Activated naive CD8-positive, alpha-beta T cell treated with anti-CD3 and anti-CD28 coated beads, Interleukin-2, amount 50 U/mL, for 16 hours (primary cell): ENCODE data around the gene IL17RA.
"Not testable (repeated sequence)": the region's sequence is repeated elsewhere in the genome, so short reads cannot be mapped to it uniquely, and the experiment has no call there.

Source experiments
- DNase-seq: peaks from one replicate; pipeline ENCODE4 v3.0.0-alpha.2; 2020; ENCODE audit warnings: low read depth, low spot score

The IL17RA gene, protein sequence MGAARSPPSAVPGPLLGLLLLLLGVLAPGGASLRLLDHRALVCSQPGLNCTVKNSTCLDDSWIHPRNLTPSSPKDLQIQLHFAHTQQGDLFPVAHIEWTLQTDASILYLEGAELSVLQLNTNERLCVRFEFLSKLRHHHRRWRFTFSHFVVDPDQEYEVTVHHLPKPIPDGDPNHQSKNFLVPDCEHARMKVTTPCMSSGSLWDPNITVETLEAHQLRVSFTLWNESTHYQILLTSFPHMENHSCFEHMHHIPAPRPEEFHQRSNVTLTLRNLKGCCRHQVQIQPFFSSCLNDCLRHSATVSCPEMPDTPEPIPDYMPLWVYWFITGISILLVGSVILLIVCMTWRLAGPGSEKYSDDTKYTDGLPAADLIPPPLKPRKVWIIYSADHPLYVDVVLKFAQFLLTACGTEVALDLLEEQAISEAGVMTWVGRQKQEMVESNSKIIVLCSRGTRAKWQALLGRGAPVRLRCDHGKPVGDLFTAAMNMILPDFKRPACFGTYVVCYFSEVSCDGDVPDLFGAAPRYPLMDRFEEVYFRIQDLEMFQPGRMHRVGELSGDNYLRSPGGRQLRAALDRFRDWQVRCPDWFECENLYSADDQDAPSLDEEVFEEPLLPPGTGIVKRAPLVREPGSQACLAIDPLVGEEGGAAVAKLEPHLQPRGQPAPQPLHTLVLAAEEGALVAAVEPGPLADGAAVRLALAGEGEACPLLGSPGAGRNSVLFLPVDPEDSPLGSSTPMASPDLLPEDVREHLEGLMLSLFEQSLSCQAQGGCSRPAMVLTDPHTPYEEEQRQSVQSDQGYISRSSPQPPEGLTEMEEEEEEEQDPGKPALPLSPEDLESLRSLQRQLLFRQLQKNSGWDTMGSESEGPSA

DNA sequence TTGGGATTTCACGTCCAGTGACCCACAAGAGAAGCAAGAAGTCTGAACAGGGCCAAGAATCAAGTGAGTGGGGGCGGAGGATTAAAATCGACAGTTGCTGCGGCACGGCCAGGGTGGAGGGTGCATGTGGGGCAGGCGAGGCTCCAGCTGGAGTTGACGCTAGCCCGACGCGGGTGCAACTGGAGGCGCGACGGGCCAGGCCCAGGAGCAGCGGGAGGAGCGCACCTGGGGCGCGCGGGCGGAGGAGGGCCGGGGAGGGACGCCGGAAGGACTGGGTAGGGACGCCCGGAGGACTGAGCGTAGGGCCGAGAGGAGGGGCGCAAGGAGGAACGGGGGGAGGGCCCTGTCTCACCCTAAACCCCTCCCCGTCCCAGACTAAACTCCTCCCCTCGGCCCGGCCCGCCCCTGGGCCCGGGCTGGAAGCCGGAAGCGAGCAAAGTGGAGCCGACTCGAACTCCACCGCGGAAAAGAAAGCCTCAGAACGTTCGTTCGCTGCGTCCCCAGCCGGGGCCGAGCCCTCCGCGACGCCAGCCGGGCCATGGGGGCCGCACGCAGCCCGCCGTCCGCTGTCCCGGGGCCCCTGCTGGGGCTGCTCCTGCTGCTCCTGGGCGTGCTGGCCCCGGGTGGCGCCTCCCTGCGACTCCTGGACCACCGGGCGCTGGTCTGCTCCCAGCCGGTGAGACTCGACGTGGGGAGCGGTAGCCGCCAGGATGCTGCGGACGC lies at the start of gene IL17RA:
Gene IL17RA, plus strand, starts transcription at position 447 of the 723 bp plus-strand sequence. Its CDS starts 92 bp downstream, at position 539.
- peak; percentile 87 for DNase-seq

DNA sequence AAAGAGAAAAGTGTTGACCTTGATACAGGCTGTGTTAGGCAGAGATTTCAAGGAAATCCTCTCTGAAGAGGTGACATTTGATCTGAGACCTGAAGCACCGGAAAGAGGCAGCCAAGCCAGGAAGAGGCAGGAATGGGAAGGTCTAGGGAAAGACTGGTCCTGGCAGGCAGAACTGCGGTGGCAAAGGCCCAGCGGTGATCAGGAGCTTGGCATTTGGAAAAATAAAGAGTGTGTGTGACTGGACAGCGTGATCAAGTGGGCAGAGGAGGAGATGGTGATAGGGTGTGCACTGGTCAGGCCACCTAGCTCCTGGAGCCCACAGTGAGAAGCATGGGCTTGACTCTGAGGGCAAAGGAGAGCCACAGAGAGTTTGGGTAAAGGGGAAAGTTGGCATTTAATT lies 49.6 kb upstream of the IL17RA start:
- DNase-seq = no peak

DNA sequence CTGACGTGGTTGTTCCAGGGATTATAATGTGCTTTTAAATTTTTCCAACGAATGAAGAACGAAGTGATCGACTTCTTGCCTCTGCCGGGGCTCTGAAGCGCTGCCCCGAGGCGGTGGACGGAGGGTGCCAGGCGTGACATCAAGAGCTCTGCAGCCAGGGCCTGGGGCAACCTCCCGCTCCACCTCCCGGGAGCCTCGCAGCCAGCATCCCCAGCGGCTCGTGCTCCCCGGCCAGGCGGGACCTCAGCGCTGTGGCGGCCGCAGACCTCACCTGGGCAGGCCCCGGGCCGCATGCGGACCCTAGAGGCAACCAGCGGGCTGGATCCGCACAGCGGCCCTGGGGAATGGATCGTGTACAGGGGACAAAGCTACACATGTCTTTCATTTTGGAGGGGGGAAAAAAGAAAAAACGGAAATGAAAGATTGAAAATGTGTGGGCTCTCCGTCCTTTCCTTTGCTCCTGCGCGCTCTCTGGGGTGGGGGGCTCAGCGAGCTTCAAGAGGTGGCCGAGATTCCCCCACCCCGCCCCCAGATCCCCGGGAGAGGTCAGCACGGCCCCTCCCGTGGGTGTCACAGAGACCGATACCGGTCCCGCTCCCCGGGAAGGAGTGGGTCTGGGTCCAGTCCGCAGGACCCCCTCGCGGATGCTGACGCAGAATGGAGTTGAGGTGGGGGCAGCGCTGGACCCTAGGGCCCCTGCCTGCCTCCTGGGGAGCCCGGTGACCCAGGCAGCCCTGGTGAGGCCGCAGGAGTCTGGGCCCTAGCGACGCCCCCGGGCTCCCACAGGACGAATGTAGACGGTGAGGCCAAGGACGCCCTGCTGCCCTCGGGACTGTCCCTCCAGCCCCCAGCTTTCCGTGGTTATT lies 48.6 kb upstream of the IL17RA start:
- not testable (repeated sequence) for DNase-seq

DNA sequence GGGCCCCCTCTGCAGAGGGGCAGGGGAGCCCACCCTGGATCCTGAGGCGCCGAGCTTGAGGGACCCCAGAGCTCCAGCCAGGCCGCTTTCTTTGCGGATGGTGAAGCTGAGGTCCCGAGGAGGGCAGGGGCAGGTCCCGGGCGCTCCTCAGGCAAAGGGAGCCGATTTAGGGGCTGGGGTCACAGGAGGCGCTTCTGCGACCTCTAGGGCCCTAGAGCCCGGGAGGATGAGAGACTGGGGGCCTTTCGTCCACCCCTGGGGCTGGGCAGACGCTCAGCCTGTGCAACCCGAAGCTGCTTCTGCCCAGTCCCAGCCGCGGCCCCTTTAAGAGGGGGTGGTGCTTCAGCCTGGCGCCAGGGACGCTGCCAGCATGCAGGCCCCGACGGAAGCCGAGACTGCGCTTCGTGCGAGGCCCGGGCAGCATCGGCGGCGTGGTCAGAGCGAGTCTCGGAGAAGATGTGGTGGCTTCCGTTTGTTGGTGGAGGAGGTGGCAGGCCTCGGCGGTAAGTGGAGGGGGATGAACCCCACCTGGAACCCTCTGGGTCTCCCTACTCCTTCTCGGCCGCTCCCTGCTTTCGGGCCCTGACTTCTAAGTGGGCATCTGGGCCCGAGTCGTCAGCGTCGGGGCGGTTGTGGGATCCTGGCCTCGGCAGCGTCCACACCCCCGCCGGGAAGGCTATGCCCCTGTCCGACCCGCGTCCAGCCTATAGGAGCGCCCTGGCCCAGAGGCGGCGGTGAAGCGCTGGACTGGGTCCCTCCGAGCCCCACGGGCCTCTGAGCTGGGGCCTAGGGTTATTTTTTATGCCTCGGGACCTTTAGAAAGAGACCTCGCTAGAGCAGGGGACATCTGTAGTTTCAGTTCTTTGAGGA lies 47.7 kb upstream of the IL17RA start:
- DNase-seq = not testable (repeated sequence)

DNA sequence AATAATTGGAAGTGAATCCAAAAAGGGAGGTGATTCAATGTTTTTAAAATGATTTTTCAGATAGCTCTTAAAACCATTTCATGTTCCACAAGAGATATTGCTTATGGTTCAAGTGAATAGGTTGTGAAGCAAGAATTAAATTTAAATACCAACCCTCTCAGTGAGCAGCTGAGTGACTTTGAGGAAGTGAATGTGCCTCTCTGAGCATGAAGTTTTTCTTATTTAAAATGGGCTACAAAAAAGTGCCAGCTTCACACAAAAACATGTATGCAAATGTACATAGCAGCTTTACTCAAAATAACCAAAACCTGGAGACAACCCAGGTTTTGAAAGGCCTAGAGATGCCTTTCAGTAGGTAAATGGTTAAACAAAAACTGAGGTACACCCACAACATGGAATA lies 41.3 kb upstream of the IL17RA start:
- no peak for DNase-seq

DNA sequence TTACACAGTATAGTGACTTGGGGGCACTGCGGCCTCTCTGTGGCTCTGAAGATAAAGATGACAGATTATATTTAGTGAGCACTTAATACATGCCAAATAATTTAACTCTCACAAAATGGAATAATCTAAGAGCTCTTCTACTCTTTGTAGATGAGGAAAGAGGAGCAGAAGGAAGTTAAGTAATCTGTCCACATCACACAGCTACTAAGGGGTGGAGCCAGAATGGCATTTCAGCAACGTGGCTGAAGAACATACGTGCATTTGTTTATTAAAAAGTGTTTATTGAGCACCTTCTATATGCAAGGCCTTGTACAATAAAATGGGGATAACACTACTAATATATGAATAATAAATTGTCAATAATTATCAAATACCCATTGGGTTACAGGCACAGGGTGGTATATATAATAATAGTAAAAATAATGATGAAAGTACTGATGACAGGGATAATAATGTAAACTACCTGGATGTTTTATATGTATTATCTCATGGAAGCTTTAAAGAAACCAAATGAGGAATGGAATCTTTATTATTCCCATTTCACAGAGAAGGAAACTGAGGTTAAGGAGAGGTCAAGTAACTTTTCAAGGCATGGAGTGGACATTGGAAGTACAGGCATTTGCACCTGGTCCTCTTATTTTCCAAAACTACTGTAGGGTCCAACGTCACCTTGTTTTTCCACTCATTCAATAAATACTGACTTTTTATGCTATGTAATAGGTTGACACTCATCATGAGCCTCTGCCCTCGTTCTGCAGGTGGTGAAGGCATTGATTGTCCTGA lies 38.0 kb upstream of the IL17RA start:
- DNase-seq = no peak

DNA sequence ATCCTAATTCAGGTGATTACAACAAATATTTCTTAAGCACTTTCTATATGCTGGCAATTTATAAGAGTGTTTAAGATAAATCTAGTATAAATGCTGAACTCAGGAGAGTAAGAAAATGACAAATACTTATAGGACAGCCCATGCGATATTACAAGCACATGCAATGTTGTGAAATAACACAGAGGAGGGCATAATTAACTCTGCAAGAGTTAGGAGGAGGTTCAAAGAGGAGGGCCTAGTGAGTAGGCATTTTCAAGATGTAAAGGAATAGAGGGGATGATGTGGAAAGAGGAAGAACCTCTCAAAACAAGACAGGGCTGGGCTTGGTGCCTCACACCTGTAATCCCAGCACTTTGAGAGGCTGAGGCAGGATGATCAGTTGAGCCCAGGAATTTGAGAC lies 37.1 kb upstream of the IL17RA start:
- DNase-seq = no peak

DNA sequence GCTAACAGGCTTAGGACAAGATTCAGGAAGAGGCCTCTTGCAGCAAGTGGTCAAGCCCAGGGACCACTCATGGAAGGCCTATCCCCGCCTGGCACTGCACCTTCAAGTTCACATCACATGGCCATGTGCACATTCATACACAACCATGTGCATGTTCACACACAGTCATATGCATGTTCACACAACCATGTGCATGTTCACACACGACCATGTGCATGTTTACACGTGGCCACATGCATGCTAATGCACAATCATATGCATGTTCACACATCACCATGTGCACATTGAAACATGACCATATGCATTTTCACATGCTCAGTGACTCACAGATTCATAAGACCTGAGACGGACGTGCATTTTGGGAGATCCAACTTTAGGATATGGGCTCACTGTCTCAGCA lies 28.7 kb upstream of the IL17RA start:
- DNase-seq = no peak

DNA sequence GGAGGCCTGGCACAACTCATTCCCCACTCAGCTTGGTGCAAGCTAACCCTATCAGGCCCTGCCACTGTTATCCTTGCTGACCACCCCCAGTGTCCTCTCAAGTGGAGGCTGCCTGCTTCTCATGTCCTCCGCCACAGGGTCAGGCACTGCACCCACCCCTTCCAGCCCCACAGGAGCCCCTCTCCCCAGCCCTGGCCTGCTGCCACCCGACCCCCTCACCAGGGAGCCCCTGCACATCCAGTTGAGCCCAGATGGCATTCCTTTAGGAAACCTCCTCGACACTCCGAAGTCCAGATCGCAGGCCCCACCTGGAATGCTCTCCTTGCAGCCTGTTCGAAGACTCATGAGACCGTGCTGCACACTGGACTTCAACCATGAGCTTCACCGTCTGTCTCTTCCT lies 28.0 kb upstream of the IL17RA start:
- no peak for DNase-seq

DNA sequence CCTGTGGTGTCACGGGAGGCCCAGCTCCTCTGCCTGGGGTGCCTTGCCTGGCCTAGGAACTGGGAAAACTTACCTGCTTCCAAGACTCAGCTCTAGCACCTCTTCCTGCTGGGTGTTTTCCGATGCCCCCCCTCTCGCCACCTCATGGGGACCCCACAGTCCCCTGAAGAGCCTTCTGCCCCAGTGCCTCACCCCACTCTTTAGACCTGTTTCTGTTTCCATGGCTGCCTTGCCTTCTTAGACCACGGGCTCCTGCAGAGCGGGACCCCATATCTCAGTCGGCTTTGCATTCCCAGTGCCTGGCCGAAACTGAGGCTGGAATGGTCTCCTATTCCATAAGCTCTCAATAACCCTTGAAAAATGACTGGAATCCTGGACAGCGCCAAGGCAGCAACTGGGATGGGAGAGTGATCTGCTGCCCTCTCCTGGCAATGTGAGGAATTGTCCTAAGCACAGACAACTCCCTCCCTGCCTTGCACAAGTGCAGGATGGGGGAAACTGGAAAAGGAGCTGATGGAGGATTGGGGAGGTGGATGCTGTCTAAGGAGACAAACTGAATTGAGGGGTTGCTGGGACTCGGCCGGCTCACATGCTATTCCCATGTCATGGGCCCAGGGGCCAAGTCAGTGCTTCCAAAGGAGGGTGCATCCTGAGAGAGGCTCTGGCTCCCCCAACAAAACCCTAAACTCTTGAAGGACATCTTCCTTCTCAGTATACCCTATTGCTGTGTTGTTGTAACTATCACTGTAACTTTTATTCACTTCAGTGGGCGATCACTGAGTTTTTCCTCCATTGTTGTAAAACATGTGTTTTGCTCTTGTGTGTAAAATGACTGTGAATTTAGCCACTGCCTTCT lies 26.6 kb upstream of the IL17RA start:
- no peak for DNase-seq

DNA sequence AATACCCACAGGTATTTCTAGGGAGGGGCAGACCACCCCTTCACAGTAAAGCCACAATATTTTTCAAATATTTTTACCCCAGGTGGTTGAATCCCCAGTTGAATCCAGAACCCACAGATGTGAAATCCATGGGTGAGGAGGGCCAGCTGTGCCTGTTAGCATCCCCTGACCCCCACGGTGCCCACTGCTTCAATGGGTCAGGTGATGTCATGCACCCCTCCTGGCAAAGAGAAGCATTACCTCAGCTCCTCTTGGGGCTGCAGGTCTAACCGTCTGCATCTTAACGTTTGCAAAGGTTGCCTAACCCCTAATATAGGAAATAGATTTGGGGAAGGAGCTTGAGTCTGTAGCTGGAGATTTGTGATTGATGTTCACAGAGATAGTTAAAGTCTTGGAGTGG lies 24.7 kb upstream of the IL17RA start:
- DNase-seq = no peak

DNA sequence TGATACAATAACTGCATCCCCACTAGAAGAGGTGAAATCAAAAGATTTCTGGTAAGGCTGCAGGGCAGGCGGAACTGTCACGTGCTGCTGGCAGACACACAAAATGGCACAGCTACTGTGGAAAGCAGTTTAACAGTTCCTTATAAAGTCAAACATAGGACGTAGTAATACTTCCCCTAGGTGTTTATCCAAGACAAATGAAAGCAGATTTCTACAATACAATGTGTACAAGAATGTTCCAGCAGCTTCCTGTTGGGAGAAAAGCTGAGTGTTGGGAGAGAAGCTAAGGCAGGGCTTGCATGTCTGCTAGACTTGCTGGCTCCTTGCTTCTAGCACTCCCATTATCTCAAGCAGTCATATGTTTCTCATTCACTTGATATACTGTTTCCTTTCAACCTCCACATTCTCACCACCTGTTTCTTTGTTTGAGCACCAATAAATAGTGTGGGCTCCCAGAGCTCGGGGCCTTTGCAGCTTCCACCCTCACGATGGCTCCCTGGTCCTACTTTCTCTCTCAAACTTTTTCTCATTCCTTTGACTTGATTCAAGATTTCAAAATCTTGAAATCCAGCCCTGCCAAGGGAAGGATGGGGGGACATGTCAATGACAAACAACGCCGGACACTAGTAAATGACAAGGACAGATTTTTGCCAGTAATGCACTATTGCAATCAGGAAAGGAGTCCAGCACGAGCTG lies 21.2 kb upstream of the IL17RA start:
- DNase-seq = no peak

DNA sequence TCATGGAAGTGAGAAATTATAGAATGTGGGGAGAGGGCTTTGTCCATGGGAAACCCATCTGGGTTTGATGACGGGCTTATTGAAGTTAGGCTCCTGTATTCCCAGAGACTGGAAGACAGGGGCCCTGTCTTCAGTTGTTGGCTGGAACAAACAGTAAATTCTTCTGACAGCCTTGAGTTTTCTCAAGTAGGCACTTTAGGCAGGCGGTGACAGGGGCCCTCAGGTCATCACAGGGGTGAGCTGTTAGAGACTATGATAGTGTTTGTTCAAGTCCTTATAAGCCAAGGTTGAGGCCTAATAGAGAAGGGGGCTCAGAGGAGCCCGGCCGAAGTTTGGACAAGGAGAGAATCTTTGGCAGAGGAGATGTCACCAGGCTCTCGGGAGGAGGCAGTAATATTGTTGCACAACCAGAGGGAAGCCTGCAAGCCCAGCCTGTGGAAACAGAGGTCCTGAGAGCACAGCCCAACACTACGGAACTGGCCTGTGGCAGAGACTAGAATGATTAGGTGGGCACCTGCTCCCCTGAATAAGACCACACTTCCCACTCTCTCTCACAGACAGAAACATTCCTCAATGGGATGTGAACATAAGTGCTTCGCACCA lies 20.2 kb upstream of the IL17RA start:
- DNase-seq = no peak

DNA sequence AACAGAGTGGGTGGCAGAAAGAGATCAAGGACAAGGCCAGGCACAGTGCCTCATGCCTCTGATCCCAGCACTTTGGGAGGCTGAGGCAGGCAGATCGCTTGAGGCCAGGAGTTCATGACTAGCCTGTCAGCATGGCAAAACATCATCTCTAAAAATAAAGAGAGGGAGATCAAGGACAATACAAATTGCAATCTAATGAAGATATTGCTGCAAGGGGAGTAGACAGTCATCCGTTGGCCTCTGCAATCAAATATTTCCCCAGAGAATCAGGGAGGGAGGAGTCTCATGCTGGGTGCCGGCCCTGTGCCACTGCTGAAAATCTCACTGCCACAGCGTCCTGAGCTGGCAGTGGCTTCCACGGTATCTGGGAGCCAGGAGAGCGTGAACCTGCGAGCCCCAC lies 19.4 kb upstream of the IL17RA start:
- DNase-seq = no peak

DNA sequence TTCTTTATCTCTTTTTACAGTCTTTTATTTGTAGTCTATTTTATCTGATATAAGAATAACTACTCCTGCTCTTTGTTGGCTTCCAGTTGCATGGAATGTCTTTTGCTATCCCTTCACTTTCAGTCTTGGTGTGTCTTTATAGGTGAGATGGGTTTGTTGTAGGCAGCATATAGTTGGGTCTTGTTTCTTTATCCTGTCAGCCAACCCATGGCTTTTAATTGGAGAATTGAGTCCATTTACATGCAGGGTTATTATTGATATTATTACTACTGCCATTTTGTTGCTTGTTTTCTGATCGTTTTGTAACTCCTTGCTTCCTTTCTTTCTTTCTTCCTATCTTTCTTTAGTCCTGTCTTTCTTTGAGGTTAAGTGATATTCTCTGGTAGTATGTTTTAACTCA lies 11.9 kb upstream of the IL17RA start:
- DNase-seq = no peak

DNA sequence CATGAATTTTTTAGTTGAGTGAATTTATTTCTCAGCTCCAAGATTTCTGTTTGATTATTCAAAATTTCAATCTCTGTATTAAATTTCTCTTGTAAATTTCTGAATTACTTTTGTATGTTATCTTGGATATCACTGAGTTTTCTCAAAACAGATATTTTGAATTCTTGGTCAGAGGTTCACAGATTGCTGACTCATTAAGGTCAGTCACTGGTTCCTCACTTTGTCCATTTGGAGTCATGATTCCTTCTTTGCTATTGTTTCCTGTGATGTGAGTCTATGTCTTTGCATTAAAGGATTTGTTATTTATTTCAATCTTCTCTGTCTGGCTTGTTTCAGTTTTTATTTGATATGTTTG lies 10.2 kb upstream of the IL17RA start:
- DNase-seq = no peak

DNA sequence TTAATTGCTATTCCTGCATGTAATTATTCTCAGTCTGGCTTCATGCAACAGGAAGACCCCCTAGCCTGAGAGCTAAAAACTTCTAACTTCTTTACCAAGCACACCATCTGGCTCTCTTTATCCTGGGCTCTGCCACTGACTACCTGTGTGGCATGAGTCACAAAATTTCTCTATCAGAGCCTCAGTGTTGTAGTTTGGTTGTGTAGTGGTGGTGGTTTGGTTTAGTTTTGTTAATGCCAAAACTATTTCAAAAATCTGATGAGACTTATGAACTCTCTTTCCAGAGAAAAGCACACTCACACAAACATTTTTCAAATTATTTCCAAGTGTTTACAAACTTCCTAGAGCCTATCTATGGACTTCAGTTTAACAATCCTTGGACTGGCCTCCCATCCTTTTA lies 7.5 kb upstream of the IL17RA start:
- no peak for DNase-seq

DNA sequence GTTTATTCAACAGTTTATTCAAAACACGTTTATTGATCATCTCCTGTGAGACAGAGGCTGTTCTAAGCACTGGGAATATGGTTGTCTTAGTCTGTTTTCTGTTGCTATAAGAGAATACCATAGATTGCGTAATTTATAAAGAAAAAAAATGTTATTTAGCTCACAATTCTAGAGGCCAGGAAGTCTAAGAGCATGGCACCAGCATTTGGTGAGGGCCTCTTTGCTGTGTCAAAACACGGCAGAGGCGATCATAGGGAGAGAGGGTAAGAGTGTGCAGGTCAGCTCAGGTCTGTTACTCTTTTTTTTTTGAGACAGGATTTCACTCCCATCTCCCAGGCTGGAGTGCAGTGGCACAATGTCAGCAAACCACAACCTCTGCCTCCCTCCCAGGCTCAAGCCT lies 5.2 kb upstream of the IL17RA start:
- DNase-seq = no peak
